WERI-Rb-1 (cell line): ENCODE measurements around the gene GALNT9.

ENCODE experiments used
- DNase-seq: peaks from one replicate; pipeline ENCODE4 v3.0.0-alpha.2; 2020
- H3K27ac ChIP-seq: fragments of 250-450 bp; sonication (Bioruptor Pico); 2 replicates; pipeline ENCODE4 v1.5.1; 2020; ENCODE audit warnings: mild to moderate bottlenecking, moderate library complexity
- H3K27me3 ChIP-seq: fragments of 250-450 bp; sonication (Bioruptor Pico); 2 replicates; pipeline ENCODE4 v1.5.1; 2021; ENCODE audit warnings: mild to moderate bottlenecking, low read depth, moderate library complexity; ENCODE audit not compliant: insufficient read depth, severe bottlenecking
- H3K36me3 ChIP-seq: fragments of 250-450 bp; sonication (Bioruptor Pico); 2 replicates; pipeline ENCODE4 v1.5.1; 2020; ENCODE audit warnings: mild to moderate bottlenecking, moderate library complexity
- H3K4me3 ChIP-seq: 2 replicates; pipeline ENCODE4 v1.5.1; 2011; ENCODE audit warnings: low read depth, mild to moderate bottlenecking, control low read depth, low read length
- H3K9me3 ChIP-seq: fragments of 250-450 bp; sonication (Bioruptor Pico); 2 replicates; pipeline ENCODE4 v1.5.1; 2021; ENCODE audit warnings: mild to moderate bottlenecking, moderate library complexity; ENCODE audit not compliant: severe bottlenecking
- TF ChIP-seq, protein P1 (sequence below): IDR thresholded peaks from 2 replicates; pipeline ENCODE4 v1.5.1; 2011; ENCODE audit warnings: low read depth, mild to moderate bottlenecking, control low read depth, inconsistent platforms, low read length

Gene GALNT9

GRCh38 chr12:132333273-132333672, 3.9 kb upstream of the GALNT9 start:
- DNase-seq = no peak
- TF ChIP-seq, protein P1, sequence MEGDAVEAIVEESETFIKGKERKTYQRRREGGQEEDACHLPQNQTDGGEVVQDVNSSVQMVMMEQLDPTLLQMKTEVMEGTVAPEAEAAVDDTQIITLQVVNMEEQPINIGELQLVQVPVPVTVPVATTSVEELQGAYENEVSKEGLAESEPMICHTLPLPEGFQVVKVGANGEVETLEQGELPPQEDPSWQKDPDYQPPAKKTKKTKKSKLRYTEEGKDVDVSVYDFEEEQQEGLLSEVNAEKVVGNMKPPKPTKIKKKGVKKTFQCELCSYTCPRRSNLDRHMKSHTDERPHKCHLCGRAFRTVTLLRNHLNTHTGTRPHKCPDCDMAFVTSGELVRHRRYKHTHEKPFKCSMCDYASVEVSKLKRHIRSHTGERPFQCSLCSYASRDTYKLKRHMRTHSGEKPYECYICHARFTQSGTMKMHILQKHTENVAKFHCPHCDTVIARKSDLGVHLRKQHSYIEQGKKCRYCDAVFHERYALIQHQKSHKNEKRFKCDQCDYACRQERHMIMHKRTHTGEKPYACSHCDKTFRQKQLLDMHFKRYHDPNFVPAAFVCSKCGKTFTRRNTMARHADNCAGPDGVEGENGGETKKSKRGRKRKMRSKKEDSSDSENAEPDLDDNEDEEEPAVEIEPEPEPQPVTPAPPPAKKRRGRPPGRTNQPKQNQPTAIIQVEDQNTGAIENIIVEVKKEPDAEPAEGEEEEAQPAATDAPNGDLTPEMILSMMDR = no peak
- Histone ChIP-seq H3K4me3 (no peak overlapping the region), H3K27me3 (no peaks in the 10 kb centered on the region), H3K27ac (no peak overlapping the region), H3K9me3 (no peaks in the 10 kb centered on the region), H3K36me3 (no peaks in the 10 kb centered on the region)

DNA sequence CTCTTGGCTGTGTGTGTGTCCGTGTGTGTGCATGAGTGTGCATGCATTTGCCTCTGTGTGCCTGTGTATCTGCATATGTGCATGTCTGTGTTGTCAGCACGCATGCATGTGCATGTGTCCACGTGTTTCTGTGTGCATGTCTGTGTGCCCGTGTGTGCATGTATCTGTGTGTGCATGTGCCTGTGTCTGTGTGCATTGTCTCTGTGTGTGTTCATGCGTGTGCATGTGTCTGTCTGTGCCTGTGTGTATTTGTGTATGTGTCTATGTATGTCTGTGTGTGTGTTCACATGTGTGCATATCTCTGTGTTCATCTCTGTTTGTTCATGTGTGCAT, 1.1 kb upstream of the GALNT9 start:
- TF ChIP-seq, protein P1 = no peak
- Histone ChIP-seq H3K27ac (no peak overlapping the region), H3K36me3 (no peaks in the 10 kb centered on the region), H3K27me3 (no peaks in the 10 kb centered on the region), H3K9me3 (no peaks in the 10 kb centered on the region), H3K4me3 (no peak overlapping the region)
- no peak for DNase-seq

- Histone ChIP-seq H3K36me3 (no peaks in the 10 kb centered on the region), H3K27me3 (no peaks in the 10 kb centered on the region), H3K9me3 (no peaks in the 10 kb centered on the region), H3K4me3 (peak overlapping the region; percentile 45), H3K27ac (no peak overlapping the region)
- peak; percentile 45 for DNase-seq
- TF ChIP-seq, protein P1 = no peak
Measured at GRCh38 chr12:132329720-132330548, 545 bp upstream of the GALNT9 start.

DNA sequence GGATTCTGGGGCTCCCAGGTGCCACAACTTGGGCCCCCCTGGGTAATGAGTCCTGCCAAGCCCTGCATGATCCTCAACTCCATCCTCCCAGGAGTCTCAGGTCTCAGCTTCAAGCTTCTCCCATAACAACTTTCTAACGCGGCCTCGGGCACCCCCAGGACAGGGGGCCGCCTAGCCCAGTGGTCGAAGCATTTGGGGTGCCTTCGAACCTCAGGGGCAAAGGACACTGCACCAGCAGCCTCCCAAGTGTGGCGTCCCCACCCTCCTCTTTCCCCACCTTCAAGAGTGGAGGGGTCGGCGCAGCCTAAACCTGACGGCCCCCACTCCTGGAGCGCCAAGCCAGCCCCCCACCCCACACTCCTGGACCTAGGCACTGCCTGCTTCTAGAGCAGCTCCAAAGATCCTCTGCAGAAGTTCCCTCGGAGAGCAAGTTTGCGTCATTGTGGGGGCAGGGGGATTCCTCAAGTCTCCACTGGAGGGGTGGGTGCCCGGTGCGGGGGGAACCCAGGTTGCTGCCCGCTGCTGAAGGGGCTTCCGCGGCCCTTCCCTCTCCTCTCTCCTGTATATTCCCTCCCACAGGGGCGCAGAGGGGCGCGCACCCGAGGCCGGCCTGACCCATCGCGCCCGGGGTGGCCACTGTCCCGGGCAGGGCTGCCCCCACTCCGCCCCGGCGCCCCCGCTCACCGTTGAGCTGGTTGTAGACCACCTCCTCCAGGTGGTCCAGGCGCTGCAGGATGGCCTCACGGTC, 933 bp downstream of the GALNT9 start:
- Histone ChIP-seq H3K9me3 (no peaks in the 10 kb centered on the region), H3K27ac (no peak overlapping the region), H3K36me3 (no peaks in the 10 kb centered on the region), H3K27me3 (no peaks in the 10 kb centered on the region), H3K4me3 (peak overlapping the region; percentile 50)
- no peak for DNase-seq
- TF ChIP-seq, protein P1 = no peak

- Histone ChIP-seq H3K9me3 (no peaks in the 10 kb centered on the region), H3K27me3 (no peaks in the 10 kb centered on the region), H3K36me3 (no peaks in the 10 kb centered on the region), H3K4me3 (no peak overlapping the region), H3K27ac (no peak overlapping the region)
- no peak for DNase-seq
- TF ChIP-seq, protein P1 = no peak
Measured at GRCh38 chr12:132327336-132328171, 1.8 kb downstream of the GALNT9 start.
